Measurements from ENCODE around the gene CDC42BPG.

CDC42BPG gene

GRCh38 chr11:64878494-64879243, 34.2 kb upstream of the CDC42BPG start, which contains the start of gene EHD1:
TSS of gene EHD1 (minus strand) at chr11:64878621. CDS start at chr11:64878464, 157 bp downstream.
- Histone ChIP-seq H3K27me3 (ENCODE audit: control insufficient read depth, insufficient read depth, low read length, poor library complexity, severe bottlenecking) (no peaks in the 10 kb centered on the region), H3K4me1 (ENCODE audit: control insufficient read depth, insufficient read depth, low read length) (peaks cover 27% of the 10 kb centered on the region), H3K27ac (ENCODE audit: insufficient read depth, low read depth, low read length, poor library complexity, severe bottlenecking) (peak within 1 kb of the TSS; percentile 80), H3K9me3 (ENCODE audit: control insufficient read depth, low read length) (no peaks in the 10 kb centered on the region), H3K36me3 (ENCODE audit: control insufficient read depth, insufficient read depth, low read length) (no peaks in the 10 kb centered on the region), H3K4me3 (ENCODE audit: insufficient read depth, low read depth, low read length) (peak within 1 kb of the TSS; percentile 97)
- WGBS, 2 experiments, result 0% methylated on average over 73 to 75 of the region's 75 CpGs

- Histone ChIP-seq H3K36me3 (ENCODE audit: control insufficient read depth, insufficient read depth, low read length) (no peaks in the 10 kb centered on the region), H3K4me3 (ENCODE audit: insufficient read depth, low read depth, low read length) (peak overlapping the region; percentile 97), H3K9me3 (ENCODE audit: control insufficient read depth, low read length) (no peaks in the 10 kb centered on the region), H3K27me3 (ENCODE audit: control insufficient read depth, insufficient read depth, low read length, poor library complexity, severe bottlenecking) (no peaks in the 10 kb centered on the region), H3K27ac (ENCODE audit: insufficient read depth, low read depth, low read length, poor library complexity, severe bottlenecking) (no peak overlapping the region), H3K4me1 (ENCODE audit: control insufficient read depth, insufficient read depth, low read length) (peaks cover 27% of the 10 kb centered on the region)
- WGBS, 2 experiments, result 0% methylated on average over 21 of the region's 21 CpGs
Measured at GRCh38 chr11:64878223-64878493, 33.7 kb upstream of the CDC42BPG start.

- H3K27ac ChIP-seq (ENCODE audit: insufficient read depth, low read depth, low read length, poor library complexity, severe bottlenecking), result no peak overlapping the region
- H3K4me1 ChIP-seq (ENCODE audit: control insufficient read depth, insufficient read depth, low read length), result peaks cover 27% of the 10 kb centered on the region
- peak overlapping the region; percentile 97 for H3K4me3 ChIP-seq (ENCODE audit: insufficient read depth, low read depth, low read length)
- WGBS, 2 experiments, result 3% methylated on average over 41 of the region's 41 CpGs
- H3K9me3 ChIP-seq (ENCODE audit: control insufficient read depth, low read length), result no peaks in the 10 kb centered on the region
- H3K27me3 ChIP-seq (ENCODE audit: control insufficient read depth, insufficient read depth, low read length, poor library complexity, severe bottlenecking), result no peaks in the 10 kb centered on the region
- H3K36me3 ChIP-seq (ENCODE audit: control insufficient read depth, insufficient read depth, low read length), result no peaks in the 10 kb centered on the region
Measured at GRCh38 chr11:64877390-64878222, 33.2 kb upstream of the CDC42BPG start.

- Histone ChIP-seq H3K36me3 (ENCODE audit: control insufficient read depth, insufficient read depth, low read length) (no peaks in the 10 kb centered on the region), H3K4me3 (ENCODE audit: insufficient read depth, low read depth, low read length) (peak overlapping the region; percentile 97), H3K27me3 (ENCODE audit: control insufficient read depth, insufficient read depth, low read length, poor library complexity, severe bottlenecking) (no peaks in the 10 kb centered on the region), H3K27ac (ENCODE audit: insufficient read depth, low read depth, low read length, poor library complexity, severe bottlenecking) (no peak overlapping the region), H3K9me3 (ENCODE audit: control insufficient read depth, low read length) (no peaks in the 10 kb centered on the region), H3K4me1 (ENCODE audit: control insufficient read depth, insufficient read depth, low read length) (peaks cover 27% of the 10 kb centered on the region)
- 53 to 55% methylated on average over 14 of the region's 14 CpGs for WGBS, 2 experiments
Measured at GRCh38 chr11:64876835-64877341, 32.4 kb upstream of the CDC42BPG start.

- Histone ChIP-seq H3K27me3 (ENCODE audit: control insufficient read depth, insufficient read depth, low read length, poor library complexity, severe bottlenecking) (no peaks in the 10 kb centered on the region), H3K27ac (ENCODE audit: insufficient read depth, low read depth, low read length, poor library complexity, severe bottlenecking) (no peak overlapping the region), H3K4me3 (ENCODE audit: insufficient read depth, low read depth, low read length) (no peak overlapping the region), H3K36me3 (ENCODE audit: control insufficient read depth, insufficient read depth, low read length) (no peaks in the 10 kb centered on the region), H3K9me3 (ENCODE audit: control insufficient read depth, low read length) (no peaks in the 10 kb centered on the region), H3K4me1 (ENCODE audit: control insufficient read depth, insufficient read depth, low read length) (peaks cover 30% of the 10 kb centered on the region)
- 91 to 93% methylated on average over 11 of the region's 11 CpGs for WGBS, 2 experiments
Measured at GRCh38 chr11:64876229-64876750, 31.8 kb upstream of the CDC42BPG start.

GRCh38 chr11:64875369-64876228, 31.1 kb upstream of the CDC42BPG start:
- Histone ChIP-seq H3K27ac (ENCODE audit: insufficient read depth, low read depth, low read length, poor library complexity, severe bottlenecking) (no peak overlapping the region), H3K27me3 (ENCODE audit: control insufficient read depth, insufficient read depth, low read length, poor library complexity, severe bottlenecking) (no peaks in the 10 kb centered on the region), H3K36me3 (ENCODE audit: control insufficient read depth, insufficient read depth, low read length) (no peaks in the 10 kb centered on the region), H3K4me1 (ENCODE audit: control insufficient read depth, insufficient read depth, low read length) (peaks cover 37% of the 10 kb centered on the region), H3K4me3 (ENCODE audit: insufficient read depth, low read depth, low read length) (no peak overlapping the region), H3K9me3 (ENCODE audit: control insufficient read depth, low read length) (no peaks in the 10 kb centered on the region)
- WGBS, 2 experiments, result 87 to 94% methylated on average over 17 of the region's 17 CpGs

GRCh38 chr11:64874308-64875240, 30.1 kb upstream of the CDC42BPG start:
- H3K27ac ChIP-seq (ENCODE audit: insufficient read depth, low read depth, low read length, poor library complexity, severe bottlenecking), result no peak overlapping the region
- 91 to 92% methylated on average over 29 of the region's 29 CpGs for WGBS, 2 experiments
- H3K4me3 ChIP-seq (ENCODE audit: insufficient read depth, low read depth, low read length), result no peak overlapping the region
- peaks cover 38% of the 10 kb centered on the region for H3K4me1 ChIP-seq (ENCODE audit: control insufficient read depth, insufficient read depth, low read length)
- no peaks in the 10 kb centered on the region for H3K36me3 ChIP-seq (ENCODE audit: control insufficient read depth, insufficient read depth, low read length)
- H3K27me3 ChIP-seq (ENCODE audit: control insufficient read depth, insufficient read depth, low read length, poor library complexity, severe bottlenecking), result no peaks in the 10 kb centered on the region
- H3K9me3 ChIP-seq (ENCODE audit: control insufficient read depth, low read length), result no peaks in the 10 kb centered on the region

- WGBS, 2 experiments, result 93 to 95% methylated on average over 8 of the region's 8 CpGs
- Histone ChIP-seq H3K9me3 (ENCODE audit: control insufficient read depth, low read length) (no peaks in the 10 kb centered on the region), H3K27me3 (ENCODE audit: control insufficient read depth, insufficient read depth, low read length, poor library complexity, severe bottlenecking) (no peaks in the 10 kb centered on the region), H3K4me3 (ENCODE audit: insufficient read depth, low read depth, low read length) (no peak overlapping the region), H3K4me1 (ENCODE audit: control insufficient read depth, insufficient read depth, low read length) (peaks cover 33% of the 10 kb centered on the region), H3K36me3 (ENCODE audit: control insufficient read depth, insufficient read depth, low read length) (no peaks in the 10 kb centered on the region), H3K27ac (ENCODE audit: insufficient read depth, low read depth, low read length, poor library complexity, severe bottlenecking) (no peak overlapping the region)
Measured at GRCh38 chr11:64872790-64873488, 28.5 kb upstream of the CDC42BPG start.

Data from ectodermal cell (in vitro differentiated cells).